Tibial artery (tissue), 4 donors: ENCODE data around the gene TM9SF3.

Experiments
- DNase-seq, 2 donors: peaks; one replicate each; pipeline ENCODE4 v3.0.0-alpha.2; 2019
- H3K27ac ChIP-seq, 2 donors: fragments of 200-600 bp; sonication (generic) in 1 of 2; 1 replicate in 1 of 2; 2 replicates in 1 of 2; pipeline ENCODE4 v1.5.1; 2018 to 2019; ENCODE audit warnings: mild to moderate bottlenecking in 1 of 2
- H3K27me3 ChIP-seq, 2 donors: fragments of 200-600 bp; sonication (generic) in 1 of 2; one replicate each; pipeline versions ENCODE4 v1.5.1 to v1.6.0; 2016 to 2019
- H3K36me3 ChIP-seq, 3 donors: fragments of 200-600 bp; sonication (generic) in 2 of 3; one replicate each; pipeline ENCODE4 v1.5.1; 2016 to 2019; ENCODE audit warnings: mild to moderate bottlenecking in 2 of 3
- H3K4me1 ChIP-seq, 4 donors: fragments of 200-600 bp; sonication (generic) in 2 of 4; 1 replicate in 3 of 4; 2 replicates in 1 of 4; pipeline ENCODE4 v1.5.1; 2016 to 2019
- H3K4me3 ChIP-seq, 2 donors: fragments of 200-600 bp; sonication (generic) in 1 of 2; 1 replicate in 1 of 2; 2 replicates in 1 of 2; pipeline ENCODE4 v1.5.1; 2018 to 2019; ENCODE audit warnings: mild to moderate bottlenecking in 2 of 2
- H3K9me3 ChIP-seq, 3 donors: fragments of 200-600 bp; sonication (generic) in 1 of 3; one replicate each; pipeline ENCODE4 v1.5.1; 2016 to 2019
- CTCF ChIP-seq, 2 experiments: fragments of 200-600 bp in 1 of 2; fragments of 450-650 bp in 1 of 2; IDR thresholded peaks; one replicate each; pipeline ENCODE4 v1.5.1; 2017 to 2019; ENCODE audit warnings: antibody characterized with exemption in 2 of 2, mild to moderate bottlenecking in 1 of 2, moderate library complexity in 1 of 2
- intact Hi-C: fragments of 100-400 bp; cut with DNase I; formaldehyde crosslinking; loops from one replicate; pipeline ENCODE4 v1.15.0; 2023; ENCODE audit warnings: low total_unique reads

The TM9SF3 gene

GRCh38 chr10:96588060-96588554 is 1.3 kb upstream of the TM9SF3 start:
- no peak for TF ChIP-seq CTCF (IDR thresholded peaks at IDR 0.05)
- H3K9me3 ChIP-seq = no peaks in the 10 kb centered on the region
- peak overlapping the region; percentile 73 to 84 for H3K4me3 ChIP-seq
- intact Hi-C loops = loop anchor here (5.0 kb wide), 1 partner anchor 244 kb away; the partner anchor contains the start of gene LCOR
- peaks cover 0 to 38% (median 23%) of the 10 kb centered on the region in 4 donors for H3K4me1 ChIP-seq
- peak overlapping the region; percentile 96 to 97 for H3K27ac ChIP-seq
- H3K27me3 ChIP-seq = no peaks in the 10 kb centered on the region
- H3K36me3 ChIP-seq = no peaks in the 10 kb centered on the region
- DNase-seq = no peak

DNA sequence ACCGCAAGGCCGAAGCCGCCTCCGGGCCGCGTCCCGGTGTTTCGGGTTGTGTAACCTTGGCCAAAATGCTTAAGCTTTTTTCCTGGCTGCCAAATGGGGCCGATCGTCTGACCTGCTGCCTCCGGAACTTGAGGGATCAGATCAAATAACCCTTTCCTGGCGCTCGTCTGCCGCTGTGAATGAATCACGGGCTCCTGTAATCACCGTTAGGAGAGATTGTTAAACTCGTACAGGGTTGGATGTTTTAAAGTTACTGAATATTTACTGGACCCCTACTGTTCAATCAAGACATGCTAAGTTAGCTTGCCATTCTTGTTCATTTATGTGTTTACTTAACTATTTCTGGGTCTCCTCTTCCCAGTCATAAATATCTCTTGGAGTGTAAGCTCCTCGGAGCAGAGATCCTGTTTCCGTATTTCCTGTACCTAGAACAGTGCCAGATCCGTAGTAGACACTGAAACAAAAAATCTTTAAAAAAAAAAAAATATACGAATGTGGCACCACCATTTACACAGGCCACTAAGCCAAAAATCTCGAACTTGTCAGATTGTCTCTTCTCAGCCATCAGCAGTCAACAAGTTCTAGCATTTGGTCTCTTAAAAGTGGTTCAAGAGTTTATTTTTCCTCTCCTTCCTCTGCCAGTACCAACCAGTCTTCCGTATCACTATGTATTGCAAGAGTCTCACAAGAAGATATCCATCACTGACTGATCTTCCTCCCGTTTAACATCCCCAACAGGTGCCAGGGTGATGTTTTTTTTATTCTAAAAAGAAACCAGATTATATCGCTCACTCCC is 650 bp upstream of the TM9SF3 start:
- intact Hi-C loops = loop anchor here (5.0 kb wide), 1 partner anchor 245 kb away; the partner anchor contains the start of gene LCOR
- Histone ChIP-seq H3K27me3 (no peaks in the 10 kb centered on the region), H3K4me3 (peak overlapping the region; percentile 73 to 84), H3K27ac (peak overlapping the region; percentile 96 to 97), H3K36me3 (no peaks in the 10 kb centered on the region), H3K4me1 (peaks cover 0 to 45% (median 26%) of the 10 kb centered on the region in 4 donors), H3K9me3 (no peaks in the 10 kb centered on the region)
- DNase-seq = peak; percentile 69 to 85
- TF ChIP-seq CTCF (IDR thresholded peaks at IDR 0.05) = no peak

DNA sequence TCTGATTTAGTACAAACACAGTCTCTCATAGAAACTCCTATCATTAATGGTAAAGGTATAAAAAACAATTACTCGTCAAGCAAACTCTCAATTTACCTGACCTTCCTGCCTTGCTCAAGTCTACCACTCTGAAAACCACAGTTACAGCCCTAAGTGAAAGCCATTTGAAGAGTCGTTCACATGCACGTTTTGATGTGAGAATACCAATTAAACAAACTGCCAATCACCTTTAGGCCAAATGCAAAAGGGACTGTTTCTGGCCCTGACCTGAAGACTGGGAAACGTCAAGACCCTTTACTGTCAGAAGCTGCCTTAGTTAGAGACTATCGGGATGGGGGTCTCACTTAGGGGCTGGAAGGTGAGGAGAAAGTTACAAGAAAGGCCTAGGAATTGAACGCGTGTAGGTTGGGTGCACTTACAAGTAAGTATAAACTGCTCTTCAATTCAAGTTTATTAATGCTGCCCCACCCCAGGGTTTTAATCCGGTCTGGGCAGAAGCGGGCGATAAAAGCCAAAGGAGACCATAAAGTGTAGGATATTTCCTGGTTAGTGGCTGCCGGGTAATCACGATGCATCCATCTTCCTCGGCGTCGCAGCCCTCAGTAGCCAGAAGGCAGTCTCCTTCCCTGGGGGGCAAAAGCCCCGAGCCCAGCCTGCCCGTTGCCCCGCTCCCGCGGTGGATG is 935 bp downstream of the TM9SF3 start:
- Histone ChIP-seq H3K27ac (peak overlapping the region; percentile 96 to 97), H3K36me3 (no peaks in the 10 kb centered on the region), H3K4me3 (peak overlapping the region; percentile 73 to 84), H3K9me3 (no peaks in the 10 kb centered on the region), H3K4me1 (peaks cover 0 to 60% (median 37%) of the 10 kb centered on the region in 4 donors), H3K27me3 (no peaks in the 10 kb centered on the region)
- intact Hi-C loops = loop anchor here (5.0 kb wide), 1 partner anchor 246 kb away; the partner anchor contains the start of gene LCOR
- no peak for TF ChIP-seq CTCF (IDR thresholded peaks at IDR 0.05)
- no peak for DNase-seq

DNA sequence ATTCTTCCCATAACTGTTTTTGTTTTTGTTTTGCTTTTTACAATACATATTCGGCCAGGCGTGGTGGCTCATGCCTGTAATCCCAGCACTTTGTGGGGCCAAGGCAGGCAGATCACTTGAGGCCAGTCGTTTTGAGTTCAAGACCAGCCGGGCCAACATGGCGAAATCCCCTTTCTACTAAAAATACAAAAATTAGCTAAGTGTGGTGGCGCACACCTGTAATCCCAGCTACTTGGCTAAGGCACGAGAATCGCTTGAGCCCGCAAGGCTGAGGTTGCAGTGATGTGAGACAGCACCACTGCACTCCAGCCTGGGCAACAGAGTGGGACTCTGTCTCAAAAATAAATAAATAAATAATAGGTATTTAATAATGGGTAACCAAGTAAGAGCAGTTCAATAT is 2.3 kb downstream of the TM9SF3 start:
- Histone ChIP-seq H3K9me3 (no peaks in the 10 kb centered on the region), H3K4me1 (peaks cover 0 to 70% (median 43%) of the 10 kb centered on the region in 4 donors), H3K4me3 (no peak overlapping the region), H3K27me3 (no peaks in the 10 kb centered on the region), H3K27ac (no peak overlapping the region), H3K36me3 (no peaks in the 10 kb centered on the region)
- intact Hi-C loops = no loop called here
- no peak for DNase-seq
- TF ChIP-seq CTCF (IDR thresholded peaks at IDR 0.05) = no peak

DNA sequence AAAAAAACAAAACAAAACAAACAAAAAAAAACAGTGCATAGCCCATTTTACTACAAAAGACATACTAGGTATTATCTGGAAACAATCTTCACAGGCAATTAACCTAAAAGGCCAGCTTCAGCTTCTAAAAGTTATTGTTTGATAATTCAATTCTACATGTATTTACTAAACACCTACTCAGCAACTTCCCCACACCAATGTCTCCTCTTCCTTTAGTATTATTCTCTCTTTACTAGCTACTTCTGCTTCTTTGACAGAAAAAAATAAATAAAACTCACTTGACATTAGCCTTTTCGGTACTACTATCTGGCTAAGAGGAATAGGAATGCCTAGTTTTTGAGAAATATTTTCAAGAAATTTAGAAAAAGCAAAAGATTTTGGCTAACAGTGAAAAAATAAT is 2.8 kb downstream of the TM9SF3 start:
- intact Hi-C loops = no loop called here
- no peak for TF ChIP-seq CTCF (IDR thresholded peaks at IDR 0.05)
- no peaks in the 10 kb centered on the region for H3K9me3 ChIP-seq
- no peaks in the 10 kb centered on the region for H3K36me3 ChIP-seq
- H3K4me1 ChIP-seq = peaks cover 0 to 74% (median 45%) of the 10 kb centered on the region in 4 donors
- no peak overlapping the region for H3K4me3 ChIP-seq
- DNase-seq = no peak
- no peaks in the 10 kb centered on the region for H3K27me3 ChIP-seq
- H3K27ac ChIP-seq = no peak overlapping the region
